Measurements from ENCODE around the gene EMC8. TPM values are rescaled to one million over a fixed set of nuclear protein-coding genes. Genes with fewer than 3 reads are reported as not detected.

Gene EMC8
- polyA plus RNA-seq, 1 of the 3 experiments (the other 2 are of a cell fraction), result 45.9 TPM

- H3K4me2 ChIP-seq, result no peak overlapping the region
- peaks cover 8 to 19% of the 10 kb centered on the region in 2 experiments for H3K36me3 ChIP-seq (replicated peaks in 1 of 2; ENCODE audit: control insufficient read depth in 1 of 2, insufficient read depth in 2 of 2, low read length in 1 of 2)
- ChIA-PET CTCF (interaction anchor here (1.9 to 3.7 kb wide), 3 partner anchors 9 to 206 kb away, joined by 7 to 32 read pairs (median 11); no protein-coding TSS in a partner anchor), POLR2A (no interaction called here)
- H2AFZ ChIP-seq (ENCODE audit: low read depth), result no peak overlapping the region
- no peaks in the 10 kb centered on the region for H4K20me1 ChIP-seq (ENCODE audit: insufficient read depth)
- no peaks in the 10 kb centered on the region for H3K9me3 ChIP-seq
- WGBS (ENCODE audit: low lambda C conversion rate), result 71% methylated on average over 10 of the region's 13 CpGs
- H3K9ac ChIP-seq, result no peak overlapping the region
- peaks cover 38% of the 10 kb centered on the region for H3K27me3 ChIP-seq (ENCODE audit: insufficient read depth)
- H3K9me2 ChIP-seq, result no peaks in the 10 kb centered on the region
- no peaks in the 10 kb centered on the region for H3F3A ChIP-seq (replicated peaks; ENCODE audit: insufficient read depth)
- no peak overlapping the region for H3K27ac ChIP-seq (ENCODE audit: low read depth in 2 of 2, low read length in 1 of 2)
- H3K79me2 ChIP-seq (ENCODE audit: insufficient read depth), result no peaks in the 10 kb centered on the region
- DNase-seq, result no peak
- TF ChIP-seq RFX5 (IDR thresholded peaks at IDR 0.05; ENCODE audit: low read length) (no peak), EP300 (IDR thresholded peaks at IDR 0.05; ENCODE audit: borderline replicate concordance in 1 of 2, low read depth in 1 of 2, low read length in 1 of 2) (no peak), POLR2AphosphoS5 (IDR thresholded peaks at IDR 0.05; ENCODE audit: low read depth, low read length) (no peak), USF1 (IDR thresholded peaks at IDR 0.05; ENCODE audit: borderline replicate concordance, low read depth) (no peak), NFIC (IDR thresholded peaks at IDR 0.05; ENCODE audit: borderline replicate concordance) (no peak), NRF1 (IDR thresholded peaks at IDR 0.05; ENCODE audit: low read depth, low read length) (no peak), RCOR1 (IDR thresholded peaks at IDR 0.05; ENCODE audit: low read length) (no peak), RXRA (IDR thresholded peaks at IDR 0.05; ENCODE audit: borderline replicate concordance, low read depth) (no peak), JUND (IDR thresholded peaks at IDR 0.05) (no peak), ELF1 (IDR thresholded peaks at IDR 0.05) (no peak), GATA2 (CRISPR knock-in tag; IDR thresholded peaks at IDR 0.05) (no peak), CHD2 (IDR thresholded peaks at IDR 0.05; ENCODE audit: low read length, partially characterized antibody) (no peak), TCF12 (IDR thresholded peaks at IDR 0.05) (no peak), GABPA (IDR thresholded peaks at IDR 0.05; ENCODE audit: low read depth) (no peak), SIN3A (IDR thresholded peaks at IDR 0.05; ENCODE audit: borderline replicate concordance, low read depth, low read length) (no peak), YY1 (IDR thresholded peaks at IDR 0.05; ENCODE audit: low read depth) (no peak), PBX3 (IDR thresholded peaks at IDR 0.05) (no peak), MEF2A (IDR thresholded peaks at IDR 0.05; ENCODE audit: borderline replicate concordance, low read depth) (no peak), RAD21 (IDR thresholded peaks at IDR 0.05; ENCODE audit: low read length) (no peak)
- TF ChIP-seq, protein P1, sequence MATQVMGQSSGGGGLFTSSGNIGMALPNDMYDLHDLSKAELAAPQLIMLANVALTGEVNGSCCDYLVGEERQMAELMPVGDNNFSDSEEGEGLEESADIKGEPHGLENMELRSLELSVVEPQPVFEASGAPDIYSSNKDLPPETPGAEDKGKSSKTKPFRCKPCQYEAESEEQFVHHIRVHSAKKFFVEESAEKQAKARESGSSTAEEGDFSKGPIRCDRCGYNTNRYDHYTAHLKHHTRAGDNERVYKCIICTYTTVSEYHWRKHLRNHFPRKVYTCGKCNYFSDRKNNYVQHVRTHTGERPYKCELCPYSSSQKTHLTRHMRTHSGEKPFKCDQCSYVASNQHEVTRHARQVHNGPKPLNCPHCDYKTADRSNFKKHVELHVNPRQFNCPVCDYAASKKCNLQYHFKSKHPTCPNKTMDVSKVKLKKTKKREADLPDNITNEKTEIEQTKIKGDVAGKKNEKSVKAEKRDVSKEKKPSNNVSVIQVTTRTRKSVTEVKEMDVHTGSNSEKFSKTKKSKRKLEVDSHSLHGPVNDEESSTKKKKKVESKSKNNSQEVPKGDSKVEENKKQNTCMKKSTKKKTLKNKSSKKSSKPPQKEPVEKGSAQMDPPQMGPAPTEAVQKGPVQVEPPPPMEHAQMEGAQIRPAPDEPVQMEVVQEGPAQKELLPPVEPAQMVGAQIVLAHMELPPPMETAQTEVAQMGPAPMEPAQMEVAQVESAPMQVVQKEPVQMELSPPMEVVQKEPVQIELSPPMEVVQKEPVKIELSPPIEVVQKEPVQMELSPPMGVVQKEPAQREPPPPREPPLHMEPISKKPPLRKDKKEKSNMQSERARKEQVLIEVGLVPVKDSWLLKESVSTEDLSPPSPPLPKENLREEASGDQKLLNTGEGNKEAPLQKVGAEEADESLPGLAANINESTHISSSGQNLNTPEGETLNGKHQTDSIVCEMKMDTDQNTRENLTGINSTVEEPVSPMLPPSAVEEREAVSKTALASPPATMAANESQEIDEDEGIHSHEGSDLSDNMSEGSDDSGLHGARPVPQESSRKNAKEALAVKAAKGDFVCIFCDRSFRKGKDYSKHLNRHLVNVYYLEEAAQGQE (IDR thresholded peaks at IDR 0.05; ENCODE audit: low read depth, low read length), result no peak
- no peak overlapping the region for H3K4me3 ChIP-seq (ENCODE audit: low read depth in 2 of 2, low read length in 1 of 2)
- H3K4me1 ChIP-seq (ENCODE audit: control insufficient read depth in 1 of 2, insufficient read depth in 2 of 2, low read depth in 1 of 2, low read length in 1 of 2), result no peaks in the 10 kb centered on the region
Observed at GRCh38 chr16:85810097-85810741, 10.9 kb upstream of the EMC8 start.
